WI38 (cell line): ENCODE results near the gene GCH1.
"Not testable (repeated sequence)": the region's sequence is repeated elsewhere in the genome, so short reads cannot be mapped to it uniquely, and the experiment has no call there.

ENCODE experiments used
- H3K4me3 ChIP-seq: 2 replicates; pipeline ENCODE4 v1.5.1; 2011; ENCODE audit warnings: low read depth, mild to moderate bottlenecking, control low read depth, low read length
- TF ChIP-seq, protein P1 (sequence below): IDR thresholded peaks from 2 replicates; pipeline ENCODE4 v1.5.1; 2012; ENCODE audit warnings: low read depth, mild to moderate bottlenecking, control low read depth, low read length

Gene GCH1

DNA sequence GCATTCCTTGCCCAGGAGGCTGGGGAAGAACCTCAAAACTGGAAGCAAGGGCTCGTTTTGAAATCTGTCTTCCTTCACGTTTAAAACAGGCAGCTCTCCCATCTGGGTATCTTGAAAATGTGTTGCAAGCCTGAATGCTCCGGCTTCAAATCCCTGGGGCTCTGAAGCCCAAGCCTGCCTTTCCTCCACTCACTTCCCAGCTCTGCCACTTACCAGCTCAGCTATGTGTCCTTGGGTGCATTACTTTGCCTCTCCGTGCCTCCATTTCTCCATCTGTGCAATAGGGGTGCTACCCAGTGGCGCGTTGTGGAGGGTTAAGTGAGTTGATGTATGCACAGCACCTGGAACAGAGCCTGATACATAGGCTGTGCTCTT is 97.6 kb downstream of the GCH1 start:
- TF ChIP-seq, protein P1, sequence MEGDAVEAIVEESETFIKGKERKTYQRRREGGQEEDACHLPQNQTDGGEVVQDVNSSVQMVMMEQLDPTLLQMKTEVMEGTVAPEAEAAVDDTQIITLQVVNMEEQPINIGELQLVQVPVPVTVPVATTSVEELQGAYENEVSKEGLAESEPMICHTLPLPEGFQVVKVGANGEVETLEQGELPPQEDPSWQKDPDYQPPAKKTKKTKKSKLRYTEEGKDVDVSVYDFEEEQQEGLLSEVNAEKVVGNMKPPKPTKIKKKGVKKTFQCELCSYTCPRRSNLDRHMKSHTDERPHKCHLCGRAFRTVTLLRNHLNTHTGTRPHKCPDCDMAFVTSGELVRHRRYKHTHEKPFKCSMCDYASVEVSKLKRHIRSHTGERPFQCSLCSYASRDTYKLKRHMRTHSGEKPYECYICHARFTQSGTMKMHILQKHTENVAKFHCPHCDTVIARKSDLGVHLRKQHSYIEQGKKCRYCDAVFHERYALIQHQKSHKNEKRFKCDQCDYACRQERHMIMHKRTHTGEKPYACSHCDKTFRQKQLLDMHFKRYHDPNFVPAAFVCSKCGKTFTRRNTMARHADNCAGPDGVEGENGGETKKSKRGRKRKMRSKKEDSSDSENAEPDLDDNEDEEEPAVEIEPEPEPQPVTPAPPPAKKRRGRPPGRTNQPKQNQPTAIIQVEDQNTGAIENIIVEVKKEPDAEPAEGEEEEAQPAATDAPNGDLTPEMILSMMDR, result no peak
- no peak overlapping the region for H3K4me3 ChIP-seq

DNA sequence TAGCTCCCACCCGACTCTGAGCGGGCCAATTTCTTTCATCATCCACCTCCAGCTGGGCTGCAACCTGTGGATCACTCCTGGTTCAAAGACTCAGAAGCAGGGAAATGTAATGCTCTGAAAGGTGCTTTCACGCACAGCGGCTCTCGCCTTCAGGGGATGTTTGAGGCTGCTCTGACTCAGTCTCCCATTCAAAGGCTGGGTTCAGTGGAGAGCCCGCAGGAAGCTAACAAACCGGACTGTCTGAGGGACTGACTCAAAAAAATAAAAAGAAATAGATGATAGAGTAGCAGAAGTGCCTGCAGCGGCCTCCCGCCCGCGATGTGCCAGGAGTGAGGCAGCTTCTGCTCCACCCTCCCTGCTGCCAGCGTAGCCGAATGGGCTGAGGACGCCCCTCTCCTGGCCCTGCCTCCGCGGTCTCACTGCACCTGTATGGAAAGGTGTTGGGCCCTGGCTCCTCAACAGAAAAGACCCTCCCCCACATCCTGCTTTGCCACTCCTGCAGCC is 98.0 kb downstream of the GCH1 start:
- TF ChIP-seq, protein P1, result no peak
- no peak overlapping the region for H3K4me3 ChIP-seq

- TF ChIP-seq, protein P1, result no peak
- no peak overlapping the region for H3K4me3 ChIP-seq
These were observed 98.6 kb downstream of the GCH1 start for GRCh38 chr14:54803926-54804537.

DNA sequence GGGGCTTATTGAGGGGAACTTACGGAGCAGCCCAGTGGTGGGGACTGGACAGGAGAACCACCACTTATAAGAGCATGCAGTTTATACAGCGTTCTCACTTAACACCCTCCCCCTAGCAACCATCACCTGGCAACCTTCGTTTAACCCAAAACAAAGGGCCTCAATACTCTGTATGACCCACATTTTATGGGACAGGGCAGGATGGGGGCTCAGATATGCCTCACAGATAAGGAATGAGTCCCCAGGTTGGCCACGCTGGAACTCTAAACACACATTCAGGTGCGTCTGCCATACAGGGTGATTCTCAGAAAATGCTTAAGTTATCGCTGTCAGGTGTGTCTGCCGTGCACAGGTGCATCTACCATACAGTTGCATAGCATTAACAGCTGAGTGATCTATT is 99.2 kb downstream of the GCH1 start:
- no peak overlapping the region for H3K4me3 ChIP-seq
- TF ChIP-seq, protein P1, result no peak

GRCh38 chr14:54801482-54801881 is 101.1 kb downstream of the GCH1 start:
- H3K4me3 ChIP-seq, result not testable (repeated sequence)

- H3K4me3 ChIP-seq, result no peak overlapping the region
- TF ChIP-seq, protein P1, result no peak
These were observed 104.0 kb downstream of the GCH1 start for GRCh38 chr14:54798465-54799124.

DNA sequence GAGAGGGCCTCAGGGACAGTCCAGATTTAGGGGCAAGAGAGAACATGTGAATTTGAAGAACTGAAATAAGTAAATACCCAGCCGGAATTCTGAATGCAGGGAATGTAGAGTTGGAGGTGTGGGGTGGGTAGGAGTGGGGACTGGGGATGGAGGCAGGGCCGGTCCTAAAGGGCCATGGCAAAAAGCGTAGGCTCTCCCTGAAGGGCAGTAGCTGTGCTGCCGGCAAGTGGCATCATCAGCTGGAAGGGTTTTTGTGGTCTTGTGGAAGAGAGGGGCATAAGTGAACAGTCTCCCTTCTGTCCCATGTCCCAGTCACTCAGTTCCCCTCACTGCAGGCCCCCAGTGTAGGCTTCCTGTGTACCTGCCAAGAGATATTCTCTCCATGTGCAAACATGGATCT is 104.6 kb downstream of the GCH1 start:
- TF ChIP-seq, protein P1, result no peak
- no peak overlapping the region for H3K4me3 ChIP-seq

- TF ChIP-seq, protein P1, result no peak
- no peak overlapping the region for H3K4me3 ChIP-seq
These were observed 105.1 kb downstream of the GCH1 start for GRCh38 chr14:54797556-54797955.
